Colon (tissue), 2 donors: ENCODE data around the gene TTC24.
"Not testable (repeated sequence)": the region's sequence is repeated elsewhere in the genome, so short reads cannot be mapped to it uniquely, and the experiment has no call there.

Source experiments
- FAIRE-seq: peaks from 2 replicates; lab custom pipeline; 2012; peaks lifted over from hg19 to GRCh38; lab: Jason Lieb, UNC
- donor health status: control.
- donor health status: control.

TTC24 gene

GRCh38 chr1:156610072-156610471 lies 30.5 kb downstream of the TTC24 start:
- not testable (repeated sequence) for FAIRE-seq

GRCh38 chr1:156612666-156613065 lies 33.1 kb downstream of the TTC24 start:
- FAIRE-seq, result no peak

GRCh38 chr1:156615946-156616345 lies 36.4 kb downstream of the TTC24 start:
- no peak for FAIRE-seq

GRCh38 chr1:156616463-156616862 lies 36.9 kb downstream of the TTC24 start:
- FAIRE-seq, result no peak

GRCh38 chr1:156618853-156619581 lies 39.5 kb downstream of the TTC24 start, which contains the start of gene HAPLN2:
Gene HAPLN2, plus strand, starts transcription at chr1:156619415. Its CDS starts 4,076 bp downstream, at chr1:156623491.
- FAIRE-seq, result no peak

- FAIRE-seq, result no peak
Measured at GRCh38 chr1:156619582-156619955, 40.0 kb downstream of the TTC24 start.

- no peak for FAIRE-seq
Measured at GRCh38 chr1:156622581-156623297, 43.2 kb downstream of the TTC24 start.

- FAIRE-seq, result no peak
Measured at GRCh38 chr1:156623946-156624813, 44.7 kb downstream of the TTC24 start.

GRCh38 chr1:156624814-156625435 lies 45.4 kb downstream of the TTC24 start:
- no peak for FAIRE-seq

GRCh38 chr1:156625436-156626078 lies 46.0 kb downstream of the TTC24 start:
- FAIRE-seq, result no peak

GRCh38 chr1:156626079-156626438 lies 46.5 kb downstream of the TTC24 start:
- FAIRE-seq, result no peak

GRCh38 chr1:156627313-156627880 lies 47.9 kb downstream of the TTC24 start:
- no peak for FAIRE-seq

GRCh38 chr1:156629823-156630449 lies 50.4 kb downstream of the TTC24 start:
- no peak for FAIRE-seq

- FAIRE-seq, result not testable (repeated sequence)
Measured at GRCh38 chr1:156631152-156631551, 51.6 kb downstream of the TTC24 start.

- FAIRE-seq, result no peak
Measured at GRCh38 chr1:156632355-156632754, 52.8 kb downstream of the TTC24 start.
